NCI-H526 treated with DMSO at 0.1 percent for 48 hours (cell line): ENCODE data around the gene GALNT18.

ENCODE experiments used
- DNase-seq: peaks from one replicate; lab custom pipeline; 2025; lab: John Stamatoyannopoulos, UW

The GALNT18 gene

DNA sequence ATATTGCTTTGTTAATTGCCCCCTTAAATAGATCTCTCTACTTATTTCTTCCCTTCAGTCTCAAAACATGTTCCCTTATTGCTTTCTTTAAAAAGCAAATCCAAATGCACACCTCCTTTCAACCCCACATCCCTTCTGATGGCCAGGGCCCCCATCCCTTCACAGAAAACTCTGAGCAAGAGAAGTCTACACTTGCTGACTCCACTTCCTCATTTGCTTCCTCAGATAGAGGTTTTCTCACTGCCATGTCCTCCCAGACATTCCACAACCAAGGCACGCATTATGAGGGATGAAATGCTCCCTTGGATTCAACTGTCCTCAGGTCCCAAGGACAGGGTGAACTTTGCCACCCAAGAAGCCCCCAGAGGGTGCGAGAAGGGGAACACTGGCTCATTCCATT is 311.9 kb downstream of the GALNT18 start:
- no peak for DNase-seq

DNA sequence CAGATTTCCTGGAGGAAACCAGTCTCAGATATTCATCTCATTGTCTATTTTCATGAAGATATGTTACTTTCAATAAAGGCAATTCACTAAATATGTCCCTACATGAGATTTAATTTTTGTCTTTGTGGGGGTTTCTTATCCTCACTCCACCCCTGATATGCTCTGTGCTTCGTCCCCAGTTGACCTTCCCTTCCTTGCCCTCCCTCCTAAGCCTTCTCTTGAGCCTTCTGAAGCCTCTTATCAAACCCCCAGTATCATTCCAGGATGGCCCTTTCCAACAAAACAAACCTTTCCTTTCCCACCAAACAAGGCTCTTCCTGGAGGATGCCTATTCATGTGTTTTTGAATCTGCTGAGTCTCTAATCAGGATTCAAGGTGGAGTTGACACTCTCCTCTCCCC is 313.6 kb downstream of the GALNT18 start:
- DNase-seq = no peak

DNA sequence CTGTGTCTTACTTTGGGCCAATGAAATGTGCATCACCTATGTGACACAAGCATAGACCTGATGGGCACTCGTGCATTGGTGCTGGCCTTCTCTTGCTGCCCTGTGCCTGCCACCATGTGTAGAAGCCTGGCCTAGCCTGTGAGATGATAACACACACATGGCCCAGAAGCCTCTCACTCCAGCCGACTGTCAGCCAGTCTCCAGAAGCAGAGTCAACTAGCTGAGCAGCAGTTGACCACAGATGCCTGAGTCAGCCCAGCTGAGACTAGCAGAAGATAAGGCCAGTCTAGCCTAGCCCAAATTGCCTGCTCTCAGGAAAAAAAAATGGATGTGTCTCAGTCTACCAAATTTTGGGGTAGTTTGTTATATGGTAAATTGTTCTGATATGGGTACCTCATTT is 314.9 kb downstream of the GALNT18 start:
- no peak for DNase-seq

DNA sequence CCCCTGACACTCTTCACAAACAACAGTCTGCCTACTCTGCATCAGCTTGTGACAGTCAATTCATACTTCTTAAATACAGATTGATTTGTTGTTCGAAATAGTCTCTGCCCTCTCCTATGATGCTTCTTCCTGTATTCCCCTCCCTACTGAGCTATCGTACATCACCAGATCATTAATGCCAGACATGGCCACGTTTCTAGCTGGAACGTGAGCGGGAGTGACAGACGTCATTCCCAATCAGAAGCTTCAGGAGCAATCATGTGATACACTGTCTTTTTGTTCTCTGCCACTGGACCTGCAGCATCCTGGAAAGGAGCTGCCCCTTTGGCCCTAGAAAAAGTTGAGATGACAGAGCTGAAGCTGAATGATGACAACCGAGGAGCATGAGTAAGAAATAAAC is 317.3 kb downstream of the GALNT18 start:
- no peak for DNase-seq

DNA sequence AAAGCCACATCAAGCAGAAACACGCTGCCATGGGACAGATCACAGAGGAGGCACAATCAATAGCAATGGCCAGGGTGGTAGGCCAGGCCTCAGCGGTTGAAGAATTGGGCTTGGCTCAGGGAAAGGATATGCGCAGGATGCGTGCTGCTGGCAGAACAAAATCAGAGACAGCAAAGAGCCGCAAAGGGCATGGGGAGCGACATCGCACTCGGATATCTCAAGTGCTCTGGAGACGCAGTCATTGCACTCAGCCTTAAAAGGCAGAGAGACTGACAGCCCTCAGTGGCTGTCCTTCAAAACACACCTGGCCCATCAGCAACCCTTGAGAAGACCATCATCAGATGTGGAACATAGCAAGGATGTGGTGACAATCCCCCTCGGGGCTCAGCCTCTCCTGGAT is 319.2 kb downstream of the GALNT18 start:
- no peak for DNase-seq

DNA sequence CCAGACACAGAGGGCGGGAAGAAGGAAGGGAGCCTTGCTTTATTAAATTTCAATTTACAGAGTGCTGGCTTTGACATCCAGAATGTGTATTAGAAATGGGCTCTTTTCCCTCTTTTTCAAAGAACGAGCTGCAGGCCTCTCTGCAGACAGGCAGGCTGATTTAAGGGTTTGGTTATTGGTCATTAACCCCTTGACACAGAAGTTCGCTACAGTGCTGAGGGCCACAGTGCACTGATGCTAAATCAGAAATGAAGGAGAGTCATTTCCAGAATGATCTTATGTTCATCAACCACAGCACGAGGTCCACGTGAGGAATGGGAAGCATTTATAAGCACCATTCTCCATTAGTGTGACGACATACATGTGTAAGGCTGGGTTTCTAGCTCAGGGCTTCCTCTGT is 320.6 kb downstream of the GALNT18 start:
- DNase-seq = no peak

DNA sequence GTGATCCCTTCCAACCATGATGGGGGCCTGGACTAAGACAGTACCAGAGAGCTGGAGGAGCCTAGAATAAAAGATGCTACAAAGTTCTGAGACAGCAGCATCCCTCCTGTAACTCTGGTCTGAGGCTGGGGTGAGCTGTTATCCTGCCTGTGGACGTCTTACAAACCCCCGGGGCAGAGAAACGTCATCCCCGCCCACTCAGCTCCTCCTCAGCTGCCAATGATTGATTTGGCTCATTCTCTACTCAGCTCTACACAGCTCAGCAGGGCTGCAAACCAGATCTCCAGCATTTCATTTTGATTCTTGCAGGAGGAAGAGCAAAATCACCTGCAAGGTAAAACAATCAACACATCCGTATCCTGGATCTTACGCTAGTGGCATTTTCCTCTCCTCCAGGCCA is 324.2 kb downstream of the GALNT18 start:
- no peak for DNase-seq

DNA sequence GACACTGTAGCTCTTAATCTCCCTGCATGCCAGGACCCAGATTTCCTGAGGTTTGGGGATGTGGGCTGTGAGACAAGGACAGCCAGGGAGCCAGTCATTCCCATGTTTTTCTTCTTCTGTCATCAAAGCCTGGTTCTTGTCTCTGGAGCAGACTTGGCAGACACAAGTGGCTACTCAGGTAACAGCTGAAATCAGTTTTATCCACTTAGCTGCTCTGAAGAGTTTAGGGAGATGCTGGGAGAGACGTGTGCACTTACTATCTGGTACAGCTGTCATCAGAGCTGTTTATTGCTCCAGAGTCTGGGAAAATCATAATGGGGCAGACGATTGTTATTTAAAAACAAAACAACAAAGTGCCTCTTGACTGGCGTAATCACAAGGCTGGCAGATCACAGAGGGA is 325.4 kb downstream of the GALNT18 start:
- no peak for DNase-seq

DNA sequence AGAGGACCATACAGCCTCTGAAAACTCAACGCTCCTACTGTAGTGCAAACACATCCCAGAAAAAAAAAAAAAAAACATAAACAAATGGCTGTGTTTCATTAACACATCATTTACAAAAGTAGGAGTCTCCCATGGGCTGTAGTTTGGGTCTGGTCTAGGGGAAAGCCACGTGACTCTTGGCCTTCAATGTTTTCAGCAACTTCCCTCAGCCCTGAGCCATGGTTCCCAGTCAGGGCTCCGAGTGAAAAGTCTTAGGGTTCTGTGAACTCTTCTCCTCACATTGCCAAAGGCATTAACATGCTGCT is 327.3 kb downstream of the GALNT18 start:
- no peak for DNase-seq

DNA sequence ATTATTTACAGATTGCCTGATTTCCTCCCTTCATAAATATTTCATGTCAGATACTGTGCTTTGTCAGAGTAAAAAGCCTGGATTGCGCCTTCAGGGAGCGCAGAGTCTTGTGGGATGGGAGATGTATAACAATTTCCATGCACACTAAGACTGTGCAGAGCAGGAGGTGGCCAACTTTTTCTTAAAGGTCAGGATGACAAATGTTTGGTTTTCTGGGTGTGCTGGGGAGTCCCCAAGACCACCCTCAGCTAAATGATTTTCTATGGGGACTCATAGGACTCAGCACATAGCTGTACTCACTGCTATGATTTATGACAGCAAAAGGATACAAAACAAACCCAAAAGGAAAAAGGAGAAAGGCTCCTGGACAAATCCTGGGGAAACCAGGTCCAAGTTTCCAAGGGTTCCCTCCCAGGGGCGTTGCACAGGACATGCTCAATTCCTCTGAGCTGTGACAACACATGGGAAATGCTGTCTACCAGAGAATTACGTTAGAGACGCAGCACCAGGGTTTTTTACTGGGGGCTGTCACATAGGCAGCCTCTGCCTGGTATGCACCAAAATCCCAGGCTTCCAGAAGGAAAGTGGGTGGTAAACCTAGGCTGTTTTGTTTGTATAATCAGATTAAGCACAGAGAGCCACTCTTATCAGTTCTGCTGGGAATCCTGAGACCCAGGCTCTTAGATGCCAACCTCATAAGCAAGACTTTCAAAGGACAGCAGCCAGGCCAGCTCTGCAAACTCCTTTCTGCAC is 327.8 kb downstream of the GALNT18 start:
- DNase-seq = no peak

DNA sequence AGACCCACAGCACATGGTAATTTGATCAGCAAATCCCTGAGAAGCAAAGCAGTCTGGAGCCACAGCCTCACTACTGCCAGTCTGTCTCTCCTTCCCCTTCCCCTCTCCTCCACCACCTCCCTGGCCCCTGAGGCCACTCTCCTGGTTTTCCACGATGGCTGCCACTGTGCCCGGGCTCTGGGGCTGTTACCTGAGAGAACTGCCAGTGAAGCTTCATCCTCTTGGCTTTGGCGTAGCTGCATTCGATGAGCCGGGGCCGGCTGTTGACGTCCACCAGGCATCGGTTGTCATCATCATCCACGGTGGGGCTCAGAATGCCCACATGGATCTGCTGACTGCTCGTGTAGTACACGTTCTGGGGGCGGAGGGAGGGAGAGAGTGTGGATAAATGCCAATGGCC is 329.0 kb downstream of the GALNT18 start:
- no peak for DNase-seq

DNA sequence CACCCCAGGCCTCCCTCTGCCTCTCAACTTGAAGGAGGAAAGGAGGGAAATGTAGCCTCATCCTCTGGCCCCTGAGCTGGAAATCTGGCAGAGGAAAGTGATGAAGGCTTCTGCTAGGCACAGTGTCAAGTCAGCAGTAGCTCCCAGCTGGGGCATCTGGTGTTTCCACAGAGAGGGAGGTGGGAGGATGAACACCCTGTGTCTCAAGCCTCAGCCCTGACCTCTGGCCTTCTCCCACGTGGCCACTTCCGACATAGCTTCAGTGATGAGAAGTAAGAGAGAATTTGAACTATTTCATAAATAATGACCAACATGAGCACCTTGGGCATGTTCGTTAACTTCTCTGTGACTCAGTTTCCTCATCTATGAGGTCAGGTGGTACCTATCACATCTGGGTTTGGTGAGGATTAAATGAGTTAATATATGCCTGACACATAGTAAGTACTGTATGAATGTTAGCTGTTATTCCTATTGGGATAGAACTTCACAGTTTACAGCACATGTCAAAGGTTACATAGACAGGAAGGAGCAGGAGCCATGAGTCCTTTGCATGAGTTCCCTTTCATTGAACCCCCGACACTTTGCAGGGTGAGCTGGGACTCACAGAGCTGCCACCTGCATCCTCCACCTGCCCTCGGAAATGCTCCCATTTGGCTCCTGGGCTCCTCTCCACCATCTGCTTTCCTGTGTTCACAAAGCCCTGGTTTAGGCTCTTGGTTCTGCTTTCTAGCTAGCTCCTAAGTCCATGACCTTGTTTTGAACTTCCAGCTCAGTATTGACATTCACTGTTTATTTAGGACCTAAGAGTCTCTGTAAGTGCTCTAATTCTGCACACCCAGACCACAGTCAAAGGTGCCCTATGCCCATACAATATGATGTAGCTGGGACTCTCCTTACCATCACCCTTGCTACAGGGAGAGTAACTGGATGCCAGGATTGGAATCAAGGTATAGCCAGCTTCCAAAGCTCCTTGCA is 330.5 kb downstream of the GALNT18 start:
- no peak for DNase-seq

DNA sequence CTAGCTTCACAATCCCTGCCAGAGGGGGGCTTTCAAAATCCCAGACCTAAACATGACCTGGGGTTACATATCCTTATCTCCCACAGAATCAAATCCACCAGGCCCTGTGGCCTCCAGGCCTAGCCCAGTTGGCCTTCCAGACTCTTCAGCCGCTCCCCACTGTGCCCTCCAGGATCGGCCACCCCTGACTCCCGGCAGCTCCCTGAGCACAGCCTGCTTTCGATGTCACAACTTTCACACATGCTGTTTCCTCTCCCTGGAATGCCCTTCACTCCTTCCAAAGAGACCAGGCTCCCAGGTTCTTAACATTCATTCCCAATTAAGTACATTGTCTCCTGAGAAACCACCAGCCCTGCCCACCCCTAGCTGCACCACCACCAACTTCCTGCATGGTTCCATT is 331.5 kb downstream of the GALNT18 start:
- no peak for DNase-seq

DNA sequence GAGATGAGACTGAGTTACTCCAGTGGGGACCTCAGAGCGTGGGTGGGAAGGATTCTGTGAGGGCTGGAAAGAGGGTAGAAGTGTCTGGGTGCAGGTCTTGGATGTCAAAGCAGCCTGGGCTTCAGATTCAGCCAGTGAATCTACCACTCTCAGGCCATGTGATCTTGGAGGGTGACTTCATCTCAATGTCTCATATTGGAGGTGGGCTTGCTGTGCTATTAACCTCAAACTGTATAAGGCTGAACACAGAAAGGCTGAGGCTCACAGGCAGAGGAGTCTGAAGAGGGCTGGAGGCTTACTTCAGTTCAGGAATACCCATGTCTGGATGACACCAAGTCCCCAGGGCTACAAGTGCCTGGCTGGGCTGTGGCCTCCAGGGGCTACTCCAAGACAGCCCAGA is 332.1 kb downstream of the GALNT18 start:
- DNase-seq = no peak

DNA sequence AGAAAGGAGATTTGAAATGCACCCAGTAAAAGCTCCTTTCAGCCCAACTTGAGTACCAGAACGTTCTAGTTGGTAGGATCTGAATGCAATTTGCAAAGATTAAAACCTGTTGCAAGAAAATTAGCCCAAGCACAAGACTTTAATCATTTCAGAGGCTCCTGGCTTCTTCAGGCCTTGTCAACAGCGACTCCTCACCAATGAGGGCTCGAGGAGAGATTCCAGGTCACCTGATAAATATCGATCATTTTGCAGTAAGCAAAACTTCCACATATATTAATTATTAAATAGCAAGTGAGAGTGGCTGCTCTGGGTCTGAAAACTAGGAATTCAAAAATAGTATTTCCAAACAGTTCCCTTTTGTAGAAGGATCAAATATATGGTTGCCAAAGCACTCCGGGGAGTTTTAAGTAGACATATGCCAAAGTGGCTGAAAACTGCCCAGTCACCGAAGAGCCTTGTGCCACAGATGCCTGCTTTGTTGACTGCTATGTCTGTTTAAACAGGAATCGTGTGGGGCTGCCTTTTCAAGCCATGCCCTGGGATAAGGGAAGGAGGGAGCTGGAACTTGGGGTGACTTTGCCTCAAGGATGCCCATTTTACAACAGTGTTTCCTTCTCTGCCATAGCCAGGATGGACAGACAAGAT is 332.7 kb downstream of the GALNT18 start:
- DNase-seq = no peak

DNA sequence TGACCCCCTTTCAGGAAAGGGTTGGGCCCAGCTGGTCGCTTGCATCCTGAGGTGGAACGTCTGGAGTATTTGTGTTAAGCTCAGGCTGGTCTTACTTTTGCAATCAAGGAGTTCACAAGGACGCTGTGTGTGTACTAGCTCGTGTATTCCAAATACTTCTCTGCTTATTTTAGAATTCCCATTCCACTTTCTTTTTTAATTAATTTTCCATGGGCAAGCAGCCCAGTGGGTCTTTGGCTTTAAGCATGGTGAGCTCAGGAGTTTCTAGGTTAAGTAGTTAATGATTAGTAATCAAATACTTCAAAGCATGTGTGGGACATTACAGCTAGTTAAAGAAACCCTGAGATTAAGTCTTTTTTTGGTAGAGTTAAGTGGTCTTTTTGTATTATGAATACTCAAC is 337.3 kb downstream of the GALNT18 start:
- no peak for DNase-seq

DNA sequence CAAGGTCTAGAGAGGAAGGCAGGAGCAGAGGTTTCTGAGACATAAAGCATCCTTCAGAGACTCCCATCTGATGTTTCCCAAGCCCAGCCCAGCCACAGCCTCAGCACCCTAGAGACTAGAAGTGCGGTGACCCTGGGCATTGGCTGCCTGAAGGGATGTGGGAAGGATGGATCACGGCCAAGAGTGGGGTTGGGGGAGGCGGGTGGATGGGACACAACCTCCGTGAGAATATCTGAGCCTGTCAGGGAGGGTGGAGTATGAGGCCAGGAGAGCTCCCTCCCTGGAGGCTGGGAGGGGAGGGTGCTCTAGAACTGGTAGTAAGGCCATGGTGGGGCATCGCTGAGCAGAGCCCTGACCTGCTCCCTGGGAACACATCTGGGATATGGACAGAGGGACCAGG is 340.2 kb downstream of the GALNT18 start:
- DNase-seq = no peak

DNA sequence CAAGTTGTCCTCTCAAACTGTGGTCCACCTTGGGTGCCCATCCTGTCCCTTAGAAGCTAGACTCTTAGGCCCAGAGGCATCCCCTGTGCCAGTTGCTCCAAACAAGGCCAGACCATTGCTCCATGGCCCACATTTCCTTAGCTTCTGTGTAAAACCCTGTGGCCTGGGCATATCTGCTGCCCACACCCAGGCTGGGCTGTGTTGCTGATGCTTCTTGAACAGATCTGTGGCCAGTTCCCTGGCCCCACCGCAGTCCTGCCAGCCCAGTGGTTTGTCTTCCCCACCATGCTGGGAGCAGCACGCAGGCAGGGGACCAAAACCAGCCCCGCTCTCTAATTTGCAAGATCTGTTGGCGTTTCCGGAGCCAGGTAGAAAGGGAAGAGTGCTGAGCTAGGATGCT is 341.0 kb downstream of the GALNT18 start:
- DNase-seq = no peak

DNA sequence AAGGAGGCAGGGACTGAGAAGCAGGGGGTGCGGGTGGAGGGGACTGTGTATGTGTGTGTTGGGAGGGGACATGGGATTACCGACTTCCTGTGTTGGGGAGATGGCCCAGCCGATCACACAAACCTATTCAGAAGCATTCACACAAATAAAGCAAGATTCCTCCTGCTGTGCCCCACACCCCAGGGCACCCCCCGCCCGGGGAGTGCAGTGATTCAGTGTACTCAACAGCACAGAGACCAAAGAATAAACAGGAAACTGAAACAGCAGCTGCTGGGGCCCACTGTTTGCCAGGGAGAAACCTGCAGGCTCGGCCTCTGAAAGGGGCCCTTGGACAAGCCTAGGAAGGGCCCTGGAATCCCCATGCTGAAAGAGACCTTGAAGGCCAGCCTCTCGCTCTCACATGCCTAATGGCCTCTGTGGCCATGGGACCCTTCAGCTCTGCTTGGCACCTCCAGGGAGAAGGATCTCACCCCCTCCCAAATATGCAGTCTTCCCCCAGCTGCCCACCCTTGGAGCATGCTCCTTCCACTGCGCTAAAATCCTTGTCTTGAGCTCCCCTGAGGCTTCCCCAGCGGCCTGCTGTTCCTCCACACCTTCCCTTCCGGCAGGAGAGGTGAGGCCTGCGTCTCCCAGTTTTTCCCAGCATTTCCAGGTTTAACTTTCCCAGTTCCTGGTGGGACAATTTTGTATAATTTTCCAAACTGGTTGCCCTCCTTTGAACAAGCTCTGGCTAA is 341.7 kb downstream of the GALNT18 start:
- DNase-seq = no peak

DNA sequence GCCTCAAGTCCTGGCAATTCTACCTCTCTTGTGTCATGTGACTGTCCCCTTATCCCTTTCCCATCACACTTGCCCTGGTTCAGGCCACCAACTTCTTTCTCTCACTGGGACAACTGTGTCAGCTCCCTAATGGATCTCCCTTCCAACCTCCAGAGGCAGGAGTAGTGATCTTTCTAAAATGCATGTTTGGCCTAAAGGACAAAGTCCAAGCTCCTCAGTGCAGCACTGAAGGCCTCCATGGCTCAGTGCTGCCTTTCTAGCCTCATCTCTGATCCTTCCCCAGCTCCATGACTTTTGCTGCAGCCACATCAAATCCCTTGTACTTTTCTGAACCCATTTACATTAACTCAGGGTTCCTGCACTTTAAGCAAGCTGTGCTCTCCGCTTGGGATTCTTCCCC is 349.6 kb downstream of the GALNT18 start:
- DNase-seq = no peak

DNA sequence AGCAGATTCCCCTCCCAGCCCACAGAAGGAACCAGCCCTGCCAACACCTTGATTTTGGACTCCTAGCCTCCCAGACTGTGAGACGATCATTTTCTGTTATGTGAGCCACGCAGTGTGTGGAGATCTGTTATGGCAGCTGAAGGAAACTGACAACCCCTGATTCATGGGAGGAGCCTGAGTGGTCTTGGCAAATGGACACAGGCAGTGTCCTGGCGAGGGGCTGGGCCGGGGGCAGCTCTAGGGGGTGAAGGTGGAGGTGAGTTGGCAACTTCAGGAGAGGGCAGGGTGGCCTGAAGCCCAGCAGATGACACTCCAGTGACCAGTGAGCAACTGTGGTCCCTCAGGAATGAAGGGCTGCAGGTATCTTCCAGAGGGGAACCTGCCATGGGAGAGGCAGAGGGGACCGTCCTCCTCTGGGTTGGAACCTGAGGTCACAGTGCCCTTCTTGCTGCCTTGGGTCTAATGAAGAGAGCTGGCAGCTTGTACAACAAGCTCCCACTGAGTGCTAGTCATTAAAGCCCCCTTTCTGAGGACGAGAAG is 351.5 kb downstream of the GALNT18 start:
- DNase-seq = no peak

DNA sequence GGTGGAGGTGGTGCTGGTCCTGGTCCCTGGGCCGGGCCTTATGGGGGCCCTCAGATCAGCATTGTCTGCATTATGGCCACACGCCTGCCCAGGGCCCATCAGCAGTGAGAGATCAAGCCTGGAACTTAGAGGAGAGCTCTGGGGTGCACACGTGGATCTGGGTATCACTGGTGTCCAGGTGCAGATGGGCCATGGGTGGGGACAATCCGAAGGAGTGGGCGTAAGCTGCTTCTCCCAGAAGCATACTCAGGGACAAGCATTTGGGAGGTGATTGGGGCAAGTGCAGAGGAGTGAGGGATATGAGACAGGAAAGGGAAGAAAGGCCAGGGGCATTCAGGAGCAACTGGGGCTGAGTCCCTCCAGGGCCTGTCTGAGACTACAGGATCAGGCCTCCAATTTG is 353.1 kb downstream of the GALNT18 start:
- DNase-seq = no peak
